ENCODE data around the gene SCD5. TPM values are rescaled to one million over a fixed set of nuclear protein-coding genes. Genes with fewer than 3 reads are reported as not detected.
A peak's percentile ranks its signal among the peaks of the same experiment; 100 is the strongest.

The SCD5 gene
- total RNA-seq, 6 donors from 2014 or later = 17.8 to 40.3 (median 25.3) TPM

GRCh38 chr4:82785611-82786400, 12.8 kb downstream of the SCD5 start:
- Histone ChIP-seq H3K4me3 (no peak overlapping the region), H3K36me3 (no peaks in the 10 kb centered on the region), H3K9me3 (no peaks in the 10 kb centered on the region), H3K27ac (no peak overlapping the region), H3K4me1 (peaks cover 0 to 7% (median 1%) of the 10 kb centered on the region in 4 donors), H3K27me3 (no peaks in the 10 kb centered on the region)
- peak in 1 of 2 donors; percentile 62 for ATAC-seq (ENCODE audit: low FRiP score in 2 of 2)
- DNase-seq = no peak
- 57 to 62% methylated on average over 5 of the region's 5 CpGs for WGBS, 2 donors
- TF ChIP-seq, protein P1, sequence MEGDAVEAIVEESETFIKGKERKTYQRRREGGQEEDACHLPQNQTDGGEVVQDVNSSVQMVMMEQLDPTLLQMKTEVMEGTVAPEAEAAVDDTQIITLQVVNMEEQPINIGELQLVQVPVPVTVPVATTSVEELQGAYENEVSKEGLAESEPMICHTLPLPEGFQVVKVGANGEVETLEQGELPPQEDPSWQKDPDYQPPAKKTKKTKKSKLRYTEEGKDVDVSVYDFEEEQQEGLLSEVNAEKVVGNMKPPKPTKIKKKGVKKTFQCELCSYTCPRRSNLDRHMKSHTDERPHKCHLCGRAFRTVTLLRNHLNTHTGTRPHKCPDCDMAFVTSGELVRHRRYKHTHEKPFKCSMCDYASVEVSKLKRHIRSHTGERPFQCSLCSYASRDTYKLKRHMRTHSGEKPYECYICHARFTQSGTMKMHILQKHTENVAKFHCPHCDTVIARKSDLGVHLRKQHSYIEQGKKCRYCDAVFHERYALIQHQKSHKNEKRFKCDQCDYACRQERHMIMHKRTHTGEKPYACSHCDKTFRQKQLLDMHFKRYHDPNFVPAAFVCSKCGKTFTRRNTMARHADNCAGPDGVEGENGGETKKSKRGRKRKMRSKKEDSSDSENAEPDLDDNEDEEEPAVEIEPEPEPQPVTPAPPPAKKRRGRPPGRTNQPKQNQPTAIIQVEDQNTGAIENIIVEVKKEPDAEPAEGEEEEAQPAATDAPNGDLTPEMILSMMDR (IDR thresholded peaks at IDR 0.05) = no peak
- TF ChIP-seq POLR2AphosphoS5 (IDR thresholded peaks at IDR 0.05) (no peak), EP300 (IDR thresholded peaks at IDR 0.05) (no peak), POLR2A (IDR thresholded peaks at IDR 0.05) (no peak)

DNA sequence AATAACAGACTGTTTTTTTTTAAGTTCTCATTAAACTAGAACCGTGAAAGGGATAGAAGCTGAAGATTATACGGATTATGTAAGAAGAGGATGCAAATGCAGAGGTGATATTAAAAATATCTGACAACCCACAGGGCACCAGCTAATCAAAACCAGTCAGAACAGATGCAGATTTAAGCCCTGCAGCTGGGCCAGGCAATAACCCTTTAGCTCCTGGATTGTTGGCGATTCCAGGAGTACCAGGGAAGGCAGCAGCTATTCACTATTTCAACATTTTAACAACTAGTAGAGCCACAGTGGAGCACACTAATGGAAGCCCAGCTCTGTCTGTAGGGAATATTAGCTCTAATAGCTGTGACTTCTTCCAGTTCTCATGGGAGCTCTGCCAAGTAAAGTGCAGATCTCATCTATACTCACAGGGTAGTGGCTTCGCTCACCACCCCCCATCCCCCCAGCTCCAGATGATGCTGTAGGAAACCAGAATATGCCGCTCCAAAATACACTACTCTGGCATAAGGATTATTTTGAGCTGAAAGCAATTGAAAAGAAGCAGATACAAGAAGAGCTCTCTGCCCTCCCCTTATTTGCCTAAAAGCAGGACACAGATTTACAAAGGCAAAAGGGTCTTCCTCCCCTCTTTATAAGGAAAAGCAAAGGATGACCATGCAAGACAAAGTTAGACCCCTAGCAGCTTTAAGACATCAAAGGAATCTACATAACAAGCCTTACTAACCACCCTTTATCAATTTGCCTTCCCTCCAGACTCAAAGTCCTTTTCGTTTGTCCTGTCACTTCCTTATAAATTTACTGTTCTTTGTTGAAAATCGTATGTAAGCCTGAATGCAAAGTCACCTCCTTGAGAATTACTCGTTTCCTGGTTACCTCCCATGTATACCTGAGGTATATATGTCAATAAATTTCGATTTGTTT, 13.7 kb downstream of the SCD5 start:
- 43 to 44% methylated on average over 8 to 9 of the region's 9 CpGs for WGBS, 2 donors

DNA sequence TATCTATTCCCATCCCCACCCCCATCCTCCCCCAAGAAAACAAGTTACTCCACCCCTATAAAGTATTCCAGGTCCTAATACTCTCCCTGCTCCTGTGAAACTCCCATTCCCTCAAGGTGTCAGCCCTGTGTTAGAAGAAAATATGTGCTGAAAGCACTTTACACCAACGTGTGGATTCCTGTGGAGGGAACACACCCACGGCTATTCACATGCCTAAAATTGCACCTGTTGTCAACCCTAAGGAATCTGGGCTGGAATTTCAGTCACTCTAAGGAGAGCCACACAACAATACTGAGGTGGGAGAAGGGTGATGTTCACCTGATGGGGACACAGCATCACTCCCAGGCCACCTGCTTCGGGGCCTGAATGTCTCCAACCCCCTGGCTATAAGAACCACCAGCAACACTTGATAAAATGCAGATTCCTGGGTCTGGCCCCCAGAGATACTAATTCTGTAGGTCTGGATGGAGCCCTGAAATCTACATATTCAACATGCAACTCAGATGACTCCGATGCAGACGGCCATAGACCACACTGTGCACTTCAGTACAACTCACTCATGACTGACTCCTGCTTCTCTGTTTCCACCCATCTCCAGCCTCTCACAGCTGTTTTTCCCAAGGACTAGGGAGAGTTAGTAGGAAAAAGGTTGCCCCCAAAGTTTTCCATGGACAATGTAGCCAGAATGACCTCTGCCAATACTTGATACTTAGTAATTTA, 15.8 kb downstream of the SCD5 start:
- TF ChIP-seq POLR2A (IDR thresholded peaks at IDR 0.05) (no peak), POLR2AphosphoS5 (IDR thresholded peaks at IDR 0.05) (no peak)
- TF ChIP-seq, protein P1 (IDR thresholded peaks at IDR 0.05) = no peak
- no peak overlapping the region for H3K4me3 ChIP-seq
- WGBS, 2 donors = 53 to 65% methylated on average over 5 of the region's 5 CpGs
- no peaks in the 10 kb centered on the region for H3K9me3 ChIP-seq
- peak; percentile 18 to 84 for ATAC-seq (ENCODE audit: low FRiP score in 2 of 2)
- no peaks in the 10 kb centered on the region for H3K27me3 ChIP-seq
- no peaks in the 10 kb centered on the region for H3K36me3 ChIP-seq
- no peak for DNase-seq
- peaks cover 0 to 11% (median 1%) of the 10 kb centered on the region in 4 donors for H3K4me1 ChIP-seq
- peak overlapping the region in 3 of 4 donors; percentile 3 to 55 (median 45) for H3K27ac ChIP-seq

More for the DNA sequence above, 13.7 kb downstream of the SCD5 start:
- Histone ChIP-seq H3K27ac (no peak overlapping the region), H3K4me1 (peaks cover 0 to 11% (median 1%) of the 10 kb centered on the region in 4 donors), H3K36me3 (no peaks in the 10 kb centered on the region), H3K27me3 (no peaks in the 10 kb centered on the region), H3K9me3 (no peaks in the 10 kb centered on the region), H3K4me3 (no peak overlapping the region)
- TF ChIP-seq POLR2AphosphoS5 (IDR thresholded peaks at IDR 0.05) = no peak
- TF ChIP-seq, protein P1 (IDR thresholded peaks at IDR 0.05) = no peak
- TF ChIP-seq POLR2A (IDR thresholded peaks at IDR 0.05) = no peak
- no peak for TF ChIP-seq EP300 (IDR thresholded peaks at IDR 0.05)
- ATAC-seq (ENCODE audit: low FRiP score in 2 of 2) (no peak), DNase-seq (no peak)

GRCh38 chr4:82780752-82781231, 17.8 kb downstream of the SCD5 start:
- DNase-seq (peak; percentile 56 to 85), ATAC-seq (ENCODE audit: low FRiP score in 2 of 2) (peak; percentile 2 to 40)
- Histone ChIP-seq H3K9me3 (no peaks in the 10 kb centered on the region), H3K27me3 (no peaks in the 10 kb centered on the region), H3K36me3 (no peaks in the 10 kb centered on the region), H3K27ac (peak overlapping the region in 2 of 4 donors; percentile 19 to 47), H3K4me3 (no peak overlapping the region), H3K4me1 (peaks cover 0 to 11% (median 1%) of the 10 kb centered on the region in 4 donors)
- WGBS, 2 donors = 27 to 30% methylated on average over 10 of the region's 10 CpGs
- TF ChIP-seq EP300 (IDR thresholded peaks at IDR 0.05) (no peak), POLR2A (IDR thresholded peaks at IDR 0.05) (no peak), POLR2AphosphoS5 (IDR thresholded peaks at IDR 0.05) (no peak)
- TF ChIP-seq, protein P1 (IDR thresholded peaks at IDR 0.05) = no peak

All from upper lobe of left lung (tissue), 6 donors.